Nucleus accumbens (tissue), 56 donors: ENCODE results near the gene SLC25A10.

Experiments
- DNase-seq, 56 donors: peaks; one replicate each; lab custom pipeline; 2025; lab: John Stamatoyannopoulos, UW

SLC25A10 gene

GRCh38 chr17:81703747-81704654, 8.1 kb upstream of the SLC25A10 start:
- DNase-seq = no peak

- no peak for DNase-seq
Measured at GRCh38 chr17:81705518-81706231, 6.4 kb upstream of the SLC25A10 start.

GRCh38 chr17:81706232-81706611, 5.9 kb upstream of the SLC25A10 start:
- DNase-seq = no peak

- DNase-seq = no peak
Measured at GRCh38 chr17:81706757-81707624, 5.1 kb upstream of the SLC25A10 start.

- DNase-seq = no peak
Measured at GRCh38 chr17:81707725-81708646, 4.1 kb upstream of the SLC25A10 start.

- DNase-seq = no peak
Measured at GRCh38 chr17:81708739-81709185, 3.3 kb upstream of the SLC25A10 start.

GRCh38 chr17:81710514-81711308, 1.4 kb upstream of the SLC25A10 start:
- no peak for DNase-seq

GRCh38 chr17:81712468-81713003, 452 bp downstream of the SLC25A10 start:
- peak in 4 of 56 donors; percentile 20 to 50 (median 42) for DNase-seq

GRCh38 chr17:81713004-81713555, 996 bp downstream of the SLC25A10 start:
- DNase-seq = peak in 4 of 56 donors; percentile 16 to 23 (median 20)

- no peak for DNase-seq
Measured at GRCh38 chr17:81713556-81714411, 1.7 kb downstream of the SLC25A10 start.

GRCh38 chr17:81714412-81715106, 2.5 kb downstream of the SLC25A10 start:
- no peak for DNase-seq

GRCh38 chr17:81715107-81715871, 3.2 kb downstream of the SLC25A10 start:
- DNase-seq = no peak

GRCh38 chr17:81715872-81716673, 4.0 kb downstream of the SLC25A10 start:
- DNase-seq = no peak

- no peak for DNase-seq
Measured at GRCh38 chr17:81716674-81716996, 4.6 kb downstream of the SLC25A10 start.
